Keratinocyte (primary cell): Measurements from ENCODE around the gene TEKT2. TPM values are rescaled to one million over a fixed set of nuclear protein-coding genes. Genes with fewer than 3 reads are reported as not detected.

Experiments used
- DNase-seq: peaks from one replicate; pipeline ENCODE4 v3.0.0-alpha.2; 2011; ENCODE audit warnings: low read depth, missing footprints, low spot score
- FAIRE-seq: peaks from 2 replicates; lab custom pipeline; 2011; peaks lifted over from hg19 to GRCh38; lab: Jason Lieb, UNC
- H2AFZ ChIP-seq: 2 replicates; pipeline ENCODE4 v1.6.0; 2012; ENCODE audit warnings: low read length, control low read depth, inconsistent platforms; ENCODE audit not compliant: control insufficient read depth
- H3K27ac ChIP-seq: 2 replicates; pipeline ENCODE4 v1.5.1; 2011; ENCODE audit warnings: low read length; ENCODE audit not compliant: control insufficient read depth, insufficient read depth
- H3K27me3 ChIP-seq: 3 replicates; pipeline ENCODE4 v1.6.0; 2011; ENCODE audit warnings: low read length; ENCODE audit not compliant: control insufficient read depth, insufficient read depth; ENCODE audit errors: extremely low read depth
- H3K36me3 ChIP-seq, 2 experiments: 2 replicates in 1 of 2; 3 replicates in 1 of 2; pipeline ENCODE4 v1.5.1; 2011; ENCODE audit warnings: low read length in 2 of 2, mild to moderate bottlenecking in 1 of 2; ENCODE audit not compliant: control insufficient read depth in 2 of 2, insufficient read depth in 2 of 2; ENCODE audit errors: extremely low read depth in 1 of 2
- H3K4me1 ChIP-seq: 3 replicates; pipeline ENCODE4 v1.5.1; 2011; ENCODE audit warnings: low read length; ENCODE audit not compliant: control insufficient read depth, insufficient read depth; ENCODE audit errors: extremely low read depth
- H3K4me2 ChIP-seq: 3 replicates; pipeline ENCODE4 v1.6.0; 2011; ENCODE audit warnings: low read depth, low read length; ENCODE audit not compliant: control insufficient read depth, insufficient read depth; ENCODE audit errors: extremely low read depth
- H3K4me3 ChIP-seq, 3 experiments: fragments of 200-600 bp in 1 of 3; sonication (generic) in 1 of 3; 2 replicates in 2 of 3; 3 replicates in 1 of 3; pipeline ENCODE4 v1.5.1; 2011 to 2016; ENCODE audit warnings: low read length in 3 of 3, mild to moderate bottlenecking in 3 of 3, control low read depth in 2 of 3, inconsistent platforms in 1 of 3, low read depth in 1 of 3, mixed read lengths in 1 of 3, mixed run types in 1 of 3, moderate library complexity in 1 of 3; ENCODE audit not compliant: control insufficient read depth in 2 of 3, insufficient read depth in 2 of 3; ENCODE audit errors: extremely low read depth in 1 of 3
- H3K79me2 ChIP-seq: 2 replicates; pipeline ENCODE4 v1.6.0; 2012; ENCODE audit warnings: low read length; ENCODE audit not compliant: control insufficient read depth, insufficient read depth
- H3K9ac ChIP-seq: 3 replicates; pipeline ENCODE4 v1.6.0; 2011; ENCODE audit warnings: low read length; ENCODE audit not compliant: control insufficient read depth, insufficient read depth; ENCODE audit errors: extremely low read depth
- H3K9me1 ChIP-seq: 3 replicates; pipeline ENCODE4 v1.6.0; 2011; ENCODE audit warnings: low read length; ENCODE audit not compliant: control insufficient read depth, insufficient read depth; ENCODE audit errors: extremely low read depth
- H3K9me3 ChIP-seq: 2 replicates; pipeline ENCODE4 v1.5.1; 2012; ENCODE audit warnings: low read depth, low read length; ENCODE audit not compliant: control insufficient read depth
- H4K20me1 ChIP-seq: 3 replicates; pipeline ENCODE4 v1.6.0; 2011; ENCODE audit warnings: low read length; ENCODE audit not compliant: control insufficient read depth, insufficient read depth; ENCODE audit errors: extremely low read depth
- EZH2 ChIP-seq: IDR thresholded peaks from one replicate; pipeline ENCODE4 v1.6.1; 2012; ENCODE audit warnings: inconsistent platforms, mild to moderate bottlenecking, low read length, moderate library complexity
- dilution Hi-C: fragments of 300-500 bp; cut with MboI; formaldehyde crosslinking; loops from one replicate; pipeline ENCODE4 v1.7.0; 2020; ENCODE audit warnings: low sequenced_read_pairs; ENCODE audit not compliant: extremely low pct_ligation_motif_present
- polyA plus RNA-seq, 5 experiments: library from polyadenylated mRNA; depleted of rRNA in 3 of 5; stranded (reverse) in 3 of 5; stranded (forward) in 1 of 5; unstranded in 1 of 5; fragments of >200 nt; gene quantifications; 1 replicate in 1 of 5; 2 replicates in 3 of 5; 3 replicates in 1 of 5; pipeline versions ENCODE4 v1.2.1 to v1.2.3, GENCODE V29; 2011 to 2012; ENCODE audit warnings: missing spikeins in 2 of 5, low read depth in 1 of 5, low replicate concordance in 1 of 5
- TF ChIP-seq, protein P1 (sequence below), 3 experiments: IDR thresholded peaks in 1 of 3; conservative IDR thresholded peaks in 1 of 3; optimal IDR thresholded peaks in 1 of 3; 2 replicates in 2 of 3; 3 replicates in 1 of 3; pipeline versions ENCODE3 to v1.5.1; 2011; ENCODE audit warnings: low read length in 3 of 3, mild to moderate bottlenecking in 3 of 3, moderate library complexity in 2 of 3, control low read depth in 1 of 3, inconsistent platforms in 1 of 3; ENCODE audit not compliant: insufficient read depth in 2 of 3; ENCODE audit errors: extremely low read depth in 1 of 3

TEKT2 gene
- polyA plus RNA-seq, 1 donor (not counting 4 experiments of a cell fraction or from before 2014, with no cell fraction given), result 0.03 TPM

- Histone ChIP-seq H3K27me3 (no peaks in the 10 kb centered on the region), H4K20me1 (no peaks in the 10 kb centered on the region), H3K36me3 (no peaks in the 10 kb centered on the region), H3K9ac (no peak overlapping the region), H3K4me1 (no peaks in the 10 kb centered on the region), H3K79me2 (no peaks in the 10 kb centered on the region), H3K9me3 (no peaks in the 10 kb centered on the region), H3K9me1 (no peaks in the 10 kb centered on the region), H2AFZ (no peak overlapping the region), H3K4me2 (no peak overlapping the region), H3K4me3 (no peak overlapping the region), H3K27ac (no peak overlapping the region)
- TF ChIP-seq, protein P1, sequence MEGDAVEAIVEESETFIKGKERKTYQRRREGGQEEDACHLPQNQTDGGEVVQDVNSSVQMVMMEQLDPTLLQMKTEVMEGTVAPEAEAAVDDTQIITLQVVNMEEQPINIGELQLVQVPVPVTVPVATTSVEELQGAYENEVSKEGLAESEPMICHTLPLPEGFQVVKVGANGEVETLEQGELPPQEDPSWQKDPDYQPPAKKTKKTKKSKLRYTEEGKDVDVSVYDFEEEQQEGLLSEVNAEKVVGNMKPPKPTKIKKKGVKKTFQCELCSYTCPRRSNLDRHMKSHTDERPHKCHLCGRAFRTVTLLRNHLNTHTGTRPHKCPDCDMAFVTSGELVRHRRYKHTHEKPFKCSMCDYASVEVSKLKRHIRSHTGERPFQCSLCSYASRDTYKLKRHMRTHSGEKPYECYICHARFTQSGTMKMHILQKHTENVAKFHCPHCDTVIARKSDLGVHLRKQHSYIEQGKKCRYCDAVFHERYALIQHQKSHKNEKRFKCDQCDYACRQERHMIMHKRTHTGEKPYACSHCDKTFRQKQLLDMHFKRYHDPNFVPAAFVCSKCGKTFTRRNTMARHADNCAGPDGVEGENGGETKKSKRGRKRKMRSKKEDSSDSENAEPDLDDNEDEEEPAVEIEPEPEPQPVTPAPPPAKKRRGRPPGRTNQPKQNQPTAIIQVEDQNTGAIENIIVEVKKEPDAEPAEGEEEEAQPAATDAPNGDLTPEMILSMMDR (optimal IDR thresholded peaks at IDR 0.05 in 1 of 3, IDR thresholded peaks at IDR 0.05 in 1 of 3, conservative IDR thresholded peaks at IDR 0.05 in 1 of 3; ENCODE audit: extremely low read depth in 1 of 3, insufficient read depth in 2 of 3, low read length in 3 of 3), result no peak
- no peak for TF ChIP-seq EZH2
- DNase-seq, result no peak
- FAIRE-seq, result no peak
- dilution Hi-C loops, result no loop called here
Measured at GRCh38 chr1:36055706-36056105, 28.2 kb upstream of the TEKT2 start.

DNA sequence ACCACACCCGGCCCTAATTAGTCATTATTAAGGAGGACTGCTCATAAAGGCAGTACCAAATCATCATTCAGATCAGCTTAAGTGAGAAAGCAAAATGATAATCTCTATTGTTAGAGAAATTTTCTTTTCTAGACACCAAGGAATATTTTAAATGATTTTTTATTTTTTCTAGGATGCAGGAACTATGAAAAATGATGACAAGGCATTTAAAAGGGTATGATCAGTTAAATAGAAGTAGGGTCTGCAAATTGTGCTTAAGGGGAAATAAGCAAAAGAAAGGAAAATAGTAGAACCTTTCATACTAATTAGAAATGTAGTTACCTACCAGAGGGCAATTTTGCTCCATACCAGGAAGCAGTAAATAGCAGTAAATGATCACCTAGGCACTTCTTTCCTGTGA, 21.6 kb upstream of the TEKT2 start:
- H3K9me3 ChIP-seq, result no peaks in the 10 kb centered on the region
- no peak for FAIRE-seq
- TF ChIP-seq EZH2, result no peak
- TF ChIP-seq, protein P1 (optimal IDR thresholded peaks at IDR 0.05 in 1 of 3, IDR thresholded peaks at IDR 0.05 in 1 of 3, conservative IDR thresholded peaks at IDR 0.05 in 1 of 3; ENCODE audit: extremely low read depth in 1 of 3, insufficient read depth in 2 of 3, low read length in 3 of 3), result no peak
- no peak overlapping the region for H2AFZ ChIP-seq
- H3K27ac ChIP-seq, result no peak overlapping the region
- dilution Hi-C loops, result no loop called here
- no peaks in the 10 kb centered on the region for H4K20me1 ChIP-seq
- no peaks in the 10 kb centered on the region for H3K9me1 ChIP-seq
- H3K4me2 ChIP-seq, result no peak overlapping the region
- H3K4me1 ChIP-seq, result no peaks in the 10 kb centered on the region
- no peak overlapping the region for H3K4me3 ChIP-seq
- H3K27me3 ChIP-seq, result no peaks in the 10 kb centered on the region
- no peaks in the 10 kb centered on the region for H3K36me3 ChIP-seq
- no peak for DNase-seq
- H3K9ac ChIP-seq, result no peak overlapping the region
- no peaks in the 10 kb centered on the region for H3K79me2 ChIP-seq
